Measurements from ENCODE around the gene HEXA. TPM values are rescaled to one million over a fixed set of nuclear protein-coding genes. Genes with fewer than 3 reads are reported as not detected.

Gene HEXA
- total RNA-seq, 1 donor from 2014 or later, result 48.7 TPM

DNA sequence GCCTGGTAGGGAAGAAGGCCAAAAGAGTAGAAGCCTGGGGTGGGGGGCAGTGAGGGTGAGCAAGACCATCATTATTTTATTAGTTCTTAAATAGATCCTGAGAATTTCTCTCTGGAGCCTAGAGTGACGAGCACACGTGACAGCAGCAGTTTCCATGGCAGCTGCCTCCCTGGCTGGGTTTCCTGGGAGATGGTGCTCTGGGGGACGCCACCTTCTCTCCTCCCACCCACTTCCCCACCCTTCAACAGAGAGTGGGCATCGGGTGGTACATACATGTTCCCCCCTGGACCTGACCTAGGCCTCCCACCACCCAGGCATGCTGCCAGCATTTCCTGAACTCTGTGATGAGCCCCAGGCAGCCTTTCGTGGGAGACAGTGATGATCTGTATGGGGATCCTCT is 68.8 kb downstream of the HEXA start:
- Histone ChIP-seq H3K36me3 (ENCODE audit: control insufficient read depth, insufficient read depth, low read length) (no peaks in the 10 kb centered on the region), H3K27me3 (ENCODE audit: control insufficient read depth, insufficient read depth, low read length) (no peaks in the 10 kb centered on the region), H3K4me3 (ENCODE audit: low read depth, low read length) (no peak overlapping the region)
- FAIRE-seq (no peak), DNase-seq (ENCODE audit: low read depth) (no peak)
- TF ChIP-seq, protein P1, sequence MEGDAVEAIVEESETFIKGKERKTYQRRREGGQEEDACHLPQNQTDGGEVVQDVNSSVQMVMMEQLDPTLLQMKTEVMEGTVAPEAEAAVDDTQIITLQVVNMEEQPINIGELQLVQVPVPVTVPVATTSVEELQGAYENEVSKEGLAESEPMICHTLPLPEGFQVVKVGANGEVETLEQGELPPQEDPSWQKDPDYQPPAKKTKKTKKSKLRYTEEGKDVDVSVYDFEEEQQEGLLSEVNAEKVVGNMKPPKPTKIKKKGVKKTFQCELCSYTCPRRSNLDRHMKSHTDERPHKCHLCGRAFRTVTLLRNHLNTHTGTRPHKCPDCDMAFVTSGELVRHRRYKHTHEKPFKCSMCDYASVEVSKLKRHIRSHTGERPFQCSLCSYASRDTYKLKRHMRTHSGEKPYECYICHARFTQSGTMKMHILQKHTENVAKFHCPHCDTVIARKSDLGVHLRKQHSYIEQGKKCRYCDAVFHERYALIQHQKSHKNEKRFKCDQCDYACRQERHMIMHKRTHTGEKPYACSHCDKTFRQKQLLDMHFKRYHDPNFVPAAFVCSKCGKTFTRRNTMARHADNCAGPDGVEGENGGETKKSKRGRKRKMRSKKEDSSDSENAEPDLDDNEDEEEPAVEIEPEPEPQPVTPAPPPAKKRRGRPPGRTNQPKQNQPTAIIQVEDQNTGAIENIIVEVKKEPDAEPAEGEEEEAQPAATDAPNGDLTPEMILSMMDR (IDR thresholded peaks at IDR 0.05; ENCODE audit: insufficient read depth, low read length, severe bottlenecking), result no peak

DNA sequence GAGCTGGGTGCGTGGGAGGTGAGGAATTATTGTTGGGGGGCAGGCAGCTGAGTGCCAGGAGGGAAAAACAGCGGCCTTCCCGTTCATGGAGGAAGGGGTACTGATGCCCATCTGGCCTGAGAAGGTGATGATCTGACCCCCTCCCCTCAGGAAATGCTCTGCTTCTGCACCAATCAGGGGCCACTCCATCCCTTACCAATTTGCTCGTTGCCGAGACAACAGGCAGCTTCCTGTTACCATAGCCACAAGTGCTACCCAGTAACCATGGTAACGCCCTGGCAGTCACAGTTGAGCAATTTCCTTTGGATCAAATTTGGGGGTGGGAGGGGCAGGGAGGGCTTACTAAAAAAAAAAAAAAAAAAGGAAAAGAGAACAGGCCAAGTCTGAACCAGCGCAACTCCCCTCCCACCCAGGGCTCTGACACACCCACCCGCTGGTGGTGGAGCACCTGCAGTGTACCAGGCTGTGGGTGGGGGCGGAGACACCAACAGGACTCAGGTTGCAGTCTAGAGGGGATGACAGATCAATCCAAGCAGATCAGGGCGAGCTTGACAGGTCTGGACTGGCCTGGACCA is 69.5 kb downstream of the HEXA start:
- DNase-seq (ENCODE audit: low read depth) (peak; percentile 45), FAIRE-seq (peak; percentile 7)
- H3K36me3 ChIP-seq (ENCODE audit: control insufficient read depth, insufficient read depth, low read length), result no peaks in the 10 kb centered on the region
- H3K27me3 ChIP-seq (ENCODE audit: control insufficient read depth, insufficient read depth, low read length), result no peaks in the 10 kb centered on the region
- H3K4me3 ChIP-seq (ENCODE audit: low read depth, low read length), result no peak overlapping the region
- TF ChIP-seq, protein P1 (IDR thresholded peaks at IDR 0.05; ENCODE audit: insufficient read depth, low read length, severe bottlenecking), result no peak

- no peak for FAIRE-seq
- no peak for DNase-seq (ENCODE audit: low read depth)
- Histone ChIP-seq H3K4me3 (ENCODE audit: low read depth, low read length) (no peak overlapping the region), H3K27me3 (ENCODE audit: control insufficient read depth, insufficient read depth, low read length) (no peaks in the 10 kb centered on the region), H3K36me3 (ENCODE audit: control insufficient read depth, insufficient read depth, low read length) (no peaks in the 10 kb centered on the region)
- TF ChIP-seq, protein P1 (IDR thresholded peaks at IDR 0.05; ENCODE audit: insufficient read depth, low read length, severe bottlenecking), result no peak
Observed at GRCh38 chr15:72304596-72304995, 71.2 kb downstream of the HEXA start.

DNA sequence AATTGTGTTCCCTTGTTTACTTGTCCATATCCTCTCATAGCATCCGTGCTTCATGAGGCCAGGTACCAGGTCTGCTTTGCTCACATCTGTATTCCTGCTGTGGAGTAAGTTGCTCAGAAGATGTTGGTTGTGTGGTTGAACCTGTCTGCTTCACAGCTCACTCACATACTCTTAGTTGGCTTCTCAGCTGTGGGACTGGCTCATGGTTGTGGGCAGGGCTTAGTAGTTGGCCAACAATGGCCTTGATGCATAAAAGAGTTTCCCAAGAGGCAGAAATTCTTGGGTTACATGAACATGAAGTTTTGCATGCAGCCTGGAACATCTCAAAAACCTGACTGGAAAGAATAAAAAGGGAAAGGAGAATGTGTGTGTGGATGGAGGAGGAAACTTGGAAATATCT is 72.9 kb downstream of the HEXA start:
- Histone ChIP-seq H3K36me3 (ENCODE audit: control insufficient read depth, insufficient read depth, low read length) (no peaks in the 10 kb centered on the region), H3K27me3 (ENCODE audit: control insufficient read depth, insufficient read depth, low read length) (no peaks in the 10 kb centered on the region), H3K4me3 (ENCODE audit: low read depth, low read length) (no peak overlapping the region)
- TF ChIP-seq, protein P1 (IDR thresholded peaks at IDR 0.05; ENCODE audit: insufficient read depth, low read length, severe bottlenecking), result no peak
- DNase-seq (ENCODE audit: low read depth) (no peak), FAIRE-seq (peak; percentile 52)

Other genes with a start within 250 kb of the HEXA start
- gene GRAMD2A, start 178.2 kb downstream of the HEXA start, total RNA-seq, result 4.6 and 5.5 TPM in 2 replicates
- 1,045 and 1,080 TPM in 2 replicates for gene PKM, start 144.8 kb downstream of the HEXA start, total RNA-seq
- 17.6 and 20.5 TPM in 2 replicates for gene PARP6, start 103.5 kb downstream of the HEXA start, total RNA-seq
- gene CELF6, start 55.9 kb downstream of the HEXA start, total RNA-seq, result under 0.01 TPM in 1 of 2 replicates, not detected in the other
- gene TMEM202, start 22.3 kb upstream of the HEXA start, total RNA-seq, result not detected in 2 replicates
- 24.7 and 41.7 TPM in 2 replicates for gene ARIH1, start 98.3 kb upstream of the HEXA start, total RNA-seq